GM18505 (cell line): ENCODE data around the gene CYFIP1.

Experiments
- ATAC-seq: cut with Tn5 transposase; IDR thresholded peaks from one replicate; pipeline ENCODE4 v1.9.1; 2021; ENCODE audit not compliant: unreplicated experiment
- POLR2A ChIP-seq: IDR thresholded peaks from 4 replicates; pipeline ENCODE4 v1.6.1; 2011; ENCODE audit warnings: borderline replicate concordance; ENCODE audit not compliant: insufficient read depth, insufficient read length; ENCODE audit errors: extremely low read depth

Gene CYFIP1

GRCh38 chr15:22867886-22868285, 112.3 kb downstream of the CYFIP1 start:
- no peak for TF ChIP-seq POLR2A
- ATAC-seq: no peak

GRCh38 chr15:22866079-22866478, 114.1 kb downstream of the CYFIP1 start:
- TF ChIP-seq POLR2A: no peak
- no peak for ATAC-seq

- TF ChIP-seq POLR2A: no peak
- no peak for ATAC-seq
Measured at GRCh38 chr15:22863356-22863755, 116.8 kb downstream of the CYFIP1 start.

GRCh38 chr15:22861161-22861560, 119.0 kb downstream of the CYFIP1 start:
- no peak for ATAC-seq
- TF ChIP-seq POLR2A: no peak

- no peak for ATAC-seq
- TF ChIP-seq POLR2A: no peak
Measured at GRCh38 chr15:22856659-22857058, 123.5 kb downstream of the CYFIP1 start.

- ATAC-seq: no peak
- TF ChIP-seq POLR2A: no peak
Measured at GRCh38 chr15:22855791-22856190, 124.4 kb downstream of the CYFIP1 start.

GRCh38 chr15:22851513-22851912, 128.7 kb downstream of the CYFIP1 start:
- no peak for ATAC-seq
- no peak for TF ChIP-seq POLR2A

GRCh38 chr15:22850055-22850454, 130.1 kb downstream of the CYFIP1 start:
- no peak for ATAC-seq
- no peak for TF ChIP-seq POLR2A

- TF ChIP-seq POLR2A: no peak
- no peak for ATAC-seq
Measured at GRCh38 chr15:22846073-22846472, 134.1 kb downstream of the CYFIP1 start.

- ATAC-seq: peak; percentile 51
- TF ChIP-seq POLR2A: no peak
Measured at GRCh38 chr15:22845289-22845900, 134.8 kb downstream of the CYFIP1 start.

GRCh38 chr15:22844421-22845288, 135.5 kb downstream of the CYFIP1 start:
- TF ChIP-seq POLR2A: no peak
- no peak for ATAC-seq

- no peak for TF ChIP-seq POLR2A
Measured at GRCh38 chr15:22839046-22839695, 141.0 kb downstream of the CYFIP1 start.

GRCh38 chr15:22838292-22839042, 141.7 kb downstream of the CYFIP1 start, which contains the start of gene NIPA2:
Gene NIPA2 (plus strand): TSS chr15:22838666. CDS start chr15:22851732, 13,066 bp downstream.
- peak; percentile 88 for TF ChIP-seq POLR2A
- peak; percentile 76 for ATAC-seq

More at GRCh38 chr15:22839046-22839695, 141.0 kb downstream of the CYFIP1 start:
- peak; percentile 0 for ATAC-seq
